GM19043 (cell line): ENCODE measurements around the gene PRKAR1B.

Experiments
- ATAC-seq: cut with Tn5 transposase; IDR thresholded peaks from one replicate; pipeline ENCODE4 v1.9.1; 2021; ENCODE audit warnings: low read depth; ENCODE audit not compliant: unreplicated experiment

PRKAR1B gene

GRCh38 chr7:532379-533143 is 194.5 kb downstream of the PRKAR1B start:
- ATAC-seq = no peak

- ATAC-seq = no peak
Observed at GRCh38 chr7:531777-532176, 195.3 kb downstream of the PRKAR1B start.

- ATAC-seq = no peak
Observed at GRCh38 chr7:528451-528850, 198.6 kb downstream of the PRKAR1B start.

- no peak for ATAC-seq
Observed at GRCh38 chr7:527723-528122, 199.4 kb downstream of the PRKAR1B start.

- ATAC-seq = no peak
Observed at GRCh38 chr7:526460-527034, 200.5 kb downstream of the PRKAR1B start.

GRCh38 chr7:525740-526139 is 201.3 kb downstream of the PRKAR1B start:
- ATAC-seq = no peak

- no peak for ATAC-seq
Observed at GRCh38 chr7:524800-525199, 202.3 kb downstream of the PRKAR1B start.

GRCh38 chr7:523347-524336 is 203.4 kb downstream of the PRKAR1B start:
- no peak for ATAC-seq

- ATAC-seq = no peak
Observed at GRCh38 chr7:522951-523314, 204.1 kb downstream of the PRKAR1B start.

GRCh38 chr7:522071-522950 is 204.8 kb downstream of the PRKAR1B start:
- no peak for ATAC-seq

- ATAC-seq = no peak
Observed at GRCh38 chr7:521221-522070, 205.6 kb downstream of the PRKAR1B start.

GRCh38 chr7:520503-521161 is 206.4 kb downstream of the PRKAR1B start:
- ATAC-seq = no peak

- ATAC-seq = no peak
Observed at GRCh38 chr7:519484-520390, 207.3 kb downstream of the PRKAR1B start, which contains the start of gene PDGFA. TSS of gene PDGFA (minus strand) at chr7:519846. CDS start at chr7:519001, 845 bp downstream.

- ATAC-seq = no peak
Observed at GRCh38 chr7:518630-519483, 208.2 kb downstream of the PRKAR1B start.

GRCh38 chr7:517774-518629 is 209.1 kb downstream of the PRKAR1B start:
- ATAC-seq = no peak
